Subcutaneous adipose tissue (tissue), 4 donors: Measurements from ENCODE around the gene ZFPM1. TPM values are rescaled to one million over a fixed set of nuclear protein-coding genes. Genes with fewer than 3 reads are reported as not detected.

Source experiments
- CTCF ChIP-seq: fragments of 450-650 bp; IDR thresholded peaks from one replicate; pipeline ENCODE4 v1.5.1; 2016; ENCODE audit warnings: low read depth, mild to moderate bottlenecking, control low read depth, antibody characterized with exemption, moderate library complexity
- total RNA-seq, 4 donors: library from RNA; depleted of rRNA; stranded (reverse); fragments of >200 nt; gene quantifications; one replicate each; pipeline ENCODE4 v1.1.0, GENCODE V29; 2016

The ZFPM1 gene
- total RNA-seq, 4 donors from 2014 or later, result 0.17 to 0.57 (median 0.44) TPM; not detected in 1

GRCh38 chr16:88436796-88437195, 16.3 kb upstream of the ZFPM1 start:
- TF ChIP-seq CTCF, result no peak

GRCh38 chr16:88437367-88437964, 15.6 kb upstream of the ZFPM1 start:
- TF ChIP-seq CTCF, result no peak

- TF ChIP-seq CTCF, result no peak
Measured at GRCh38 chr16:88438084-88438870, 14.8 kb upstream of the ZFPM1 start.

GRCh38 chr16:88439016-88439415, 14.1 kb upstream of the ZFPM1 start:
- no peak for TF ChIP-seq CTCF

- no peak for TF ChIP-seq CTCF
Measured at GRCh38 chr16:88439706-88440105, 13.4 kb upstream of the ZFPM1 start.

- TF ChIP-seq CTCF, result no peak
Measured at GRCh38 chr16:88440111-88440510, 13.0 kb upstream of the ZFPM1 start.

GRCh38 chr16:88440686-88441405, 12.2 kb upstream of the ZFPM1 start:
- TF ChIP-seq CTCF, result no peak
